ENCODE results near the gene SHD. TPM values are rescaled to one million over a fixed set of nuclear protein-coding genes. Genes with fewer than 3 reads are reported as not detected.

The SHD gene
- total and polyA plus RNA-seq, 7 donors: 0.04 to 2.1 (median 0.52) TPM; not detected in 1

GRCh38 chr19:4298810-4299550 lies 19.9 kb downstream of the SHD start:
- 79 to 87% (median 80%) methylated on average over 8 of the region's 8 CpGs for WGBS, 3 donors
- H3K4me3 ChIP-seq: no peak overlapping the region
- H3K27me3 ChIP-seq (ENCODE audit: insufficient read depth in 3 of 3, low read length in 2 of 3): peaks cover 0 to 18% (median 4%) of the 10 kb centered on the region in 3 donors
- no peak for ATAC-seq
- no peaks in the 10 kb centered on the region for H3K36me3 ChIP-seq (ENCODE audit: insufficient read depth in 1 of 2, low read depth in 1 of 2)
- no peak for DNase-seq
- intact Hi-C loops (cut with DNase I): no loop called here
- no peaks in the 10 kb centered on the region for H3K4me1 ChIP-seq
- TF ChIP-seq CTCF (IDR thresholded peaks at IDR 0.05): no peak
- no peaks in the 10 kb centered on the region for H3K9me3 ChIP-seq
- no peak overlapping the region for H3K27ac ChIP-seq

- Histone ChIP-seq H3K27ac (no peak overlapping the region), H3K36me3 (ENCODE audit: insufficient read depth in 1 of 2, low read depth in 1 of 2) (no peaks in the 10 kb centered on the region), H3K4me3 (no peak overlapping the region), H3K27me3 (ENCODE audit: insufficient read depth in 3 of 3, low read length in 2 of 3) (peaks cover 0 to 28% (median 9%) of the 10 kb centered on the region in 3 donors), H3K4me1 (no peaks in the 10 kb centered on the region), H3K9me3 (no peaks in the 10 kb centered on the region)
- no peak for TF ChIP-seq CTCF (IDR thresholded peaks at IDR 0.05)
- intact Hi-C loops (cut with DNase I): no loop called here
- no peak for ATAC-seq
- WGBS, 3 donors: 92 to 94% (median 92%) methylated on average over 3 of the region's 3 CpGs
- no peak for DNase-seq
Measured at GRCh38 chr19:4300589-4300988, 21.5 kb downstream of the SHD start.

GRCh38 chr19:4301590-4302242 lies 22.6 kb downstream of the SHD start:
- 45 to 57% (median 49%) methylated on average over 13 of the region's 13 CpGs for WGBS, 3 donors
- ATAC-seq: no peak
- Histone ChIP-seq H3K27ac (no peak overlapping the region), H3K4me1 (no peaks in the 10 kb centered on the region), H3K4me3 (no peak overlapping the region), H3K9me3 (no peaks in the 10 kb centered on the region), H3K27me3 (ENCODE audit: insufficient read depth in 3 of 3, low read length in 2 of 3) (peaks cover 0 to 27% (median 7%) of the 10 kb centered on the region in 3 donors), H3K36me3 (ENCODE audit: insufficient read depth in 1 of 2, low read depth in 1 of 2) (no peaks in the 10 kb centered on the region)
- intact Hi-C loops (cut with DNase I): no loop called here
- DNase-seq: no peak
- no peak for TF ChIP-seq CTCF (IDR thresholded peaks at IDR 0.05)

- ATAC-seq: no peak
- Histone ChIP-seq H3K36me3 (ENCODE audit: insufficient read depth in 1 of 2, low read depth in 1 of 2) (no peaks in the 10 kb centered on the region), H3K9me3 (no peaks in the 10 kb centered on the region), H3K4me1 (no peaks in the 10 kb centered on the region), H3K27me3 (ENCODE audit: insufficient read depth in 3 of 3, low read length in 2 of 3) (peaks cover 0 to 31% (median 8%) of the 10 kb centered on the region in 3 donors), H3K4me3 (no peak within 1 kb of the TSS), H3K27ac (no peak within 1 kb of the TSS)
- no peak for DNase-seq
- intact Hi-C loops (cut with DNase I): no loop called here
- 56 to 74% (median 63%) methylated on average over 7 to 8 of the region's 8 CpGs for WGBS, 3 donors
- TF ChIP-seq CTCF (IDR thresholded peaks at IDR 0.05): no peak
Measured at GRCh38 chr19:4302243-4302640, 23.2 kb downstream of the SHD start, which contains the start of gene TMIGD2. TMIGD2 (minus strand) TSS chr19:4302389; CDS start chr19:4302385, 4 bp downstream.

All from psoas muscle (tissue), 8 donors.